ENCODE results near the gene FOS. TPM values are rescaled to one million over a fixed set of nuclear protein-coding genes. Genes with fewer than 3 reads are reported as not detected.

The FOS gene
- total and polyA plus RNA-seq, 2 of the 13 experiments (the other 11 are each of a cell fraction or from before 2014, with no cell fraction given) = 15.9 to 24.2 TPM

DNA sequence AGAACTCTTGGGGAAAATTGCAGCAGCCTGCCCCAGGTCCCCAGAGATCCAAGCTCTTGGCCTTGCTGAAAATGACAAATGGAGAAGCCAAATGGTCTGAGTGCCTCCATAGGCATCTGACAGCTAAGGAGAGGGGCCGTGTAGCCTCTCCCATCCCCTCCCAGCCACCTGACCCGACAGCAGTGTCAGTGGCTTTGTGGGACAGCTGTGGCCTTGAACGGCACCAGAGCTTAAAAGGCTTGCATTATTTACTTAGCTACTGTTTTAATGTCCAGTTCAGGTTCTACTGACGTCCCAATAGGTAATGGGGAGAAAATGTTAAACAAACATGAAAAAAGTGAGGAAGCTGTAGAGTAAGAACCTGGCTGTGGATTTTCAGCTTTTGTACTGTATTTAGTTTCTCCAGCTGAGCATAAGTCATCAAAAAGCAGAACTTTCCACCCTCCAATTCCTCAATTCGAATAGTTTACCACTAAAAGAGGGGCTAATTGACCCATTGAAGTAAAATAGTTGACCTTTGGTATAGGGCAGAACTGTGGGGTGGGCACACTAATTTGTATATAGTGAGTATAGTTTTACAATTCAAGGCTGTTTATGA, 50.0 kb downstream of the FOS start (continued):
- TF ChIP-seq KDM5A (IDR thresholded peaks at IDR 0.05; ENCODE audit: borderline replicate concordance, low read length) (no peak), MXI1 (IDR thresholded peaks at IDR 0.05; ENCODE audit: borderline replicate concordance, low read depth, low read length) (no peak; the same call in 2 of the 3 replicates), SMC3 (IDR thresholded peaks at IDR 0.05; ENCODE audit: low read length) (no peak), PRDM10 (CRISPR knock-in tag; IDR thresholded peaks at IDR 0.05; ENCODE audit: low read depth) (no peak), TMF1 (CRISPR knock-in tag; IDR thresholded peaks at IDR 0.05; ENCODE audit: low read depth) (no peak), ZNF572 (CRISPR knock-in tag; IDR thresholded peaks at IDR 0.05) (no peak), DNMT1 (CRISPR knock-in tag; IDR thresholded peaks at IDR 0.05) (no peak), JUNB (CRISPR knock-in tag; IDR thresholded peaks at IDR 0.05; ENCODE audit: borderline replicate concordance) (no peak), PHF20 (CRISPR knock-in tag; IDR thresholded peaks at IDR 0.05) (no peak), ZNF350 (CRISPR knock-in tag; IDR thresholded peaks at IDR 0.05; ENCODE audit: borderline replicate concordance, low read depth) (no peak), ZNF674 (CRISPR knock-in tag; IDR thresholded peaks at IDR 0.05; ENCODE audit: low read depth) (no peak), ZNF7 (CRISPR knock-in tag; IDR thresholded peaks at IDR 0.05) (no peak), NFRKB (IDR thresholded peaks at IDR 0.05) (no peak), CAMTA2 (CRISPR knock-in tag; IDR thresholded peaks at IDR 0.05; ENCODE audit: borderline replicate concordance) (no peak), SALL2 (CRISPR knock-in tag; IDR thresholded peaks at IDR 0.05) (no peak), RBM22 (optimal IDR thresholded peaks at IDR 0.05; ENCODE audit: low read length) (no peak), KLF6 (CRISPR knock-in tag; IDR thresholded peaks at IDR 0.05) (no peak), SOX5 (CRISPR knock-in tag; IDR thresholded peaks at IDR 0.05; ENCODE audit: borderline replicate concordance) (peak; percentile 82), ARNT (IDR thresholded peaks at IDR 0.05) (no peak), GLI4 (CRISPR knock-in tag; IDR thresholded peaks at IDR 0.05; ENCODE audit: borderline replicate concordance) (no peak), GTF2F1 (IDR thresholded peaks at IDR 0.05; ENCODE audit: low read length) (no peak), ARHGAP35 (CRISPR knock-in tag; IDR thresholded peaks at IDR 0.05; ENCODE audit: borderline replicate concordance) (no peak), BRCA1 (CRISPR knock-in tag; IDR thresholded peaks at IDR 0.05) (no peak), SMARCE1 (IDR thresholded peaks at IDR 0.05; ENCODE audit: borderline replicate concordance) (no peak), RCOR2 (CRISPR knock-in tag; IDR thresholded peaks at IDR 0.05) (no peak), SNAI1 (CRISPR knock-in tag; IDR thresholded peaks at IDR 0.05; ENCODE audit: borderline replicate concordance) (no peak), POLR2G (IDR thresholded peaks at IDR 0.05; ENCODE audit: low read depth, low read length) (no peak), THRA (CRISPR knock-in tag; IDR thresholded peaks at IDR 0.05; ENCODE audit: borderline replicate concordance) (peak; percentile 88)
- TF ChIP-seq, protein P1, sequence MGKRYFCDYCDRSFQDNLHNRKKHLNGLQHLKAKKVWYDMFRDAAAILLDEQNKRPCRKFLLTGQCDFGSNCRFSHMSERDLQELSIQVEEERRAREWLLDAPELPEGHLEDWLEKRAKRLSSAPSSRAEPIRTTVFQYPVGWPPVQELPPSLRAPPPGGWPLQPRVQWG (CRISPR knock-in tag; IDR thresholded peaks at IDR 0.05; ENCODE audit: borderline replicate concordance, low read depth) = no peak
